ENCODE results near the gene HOXA4. TPM values are rescaled to one million over a fixed set of nuclear protein-coding genes. Genes with fewer than 3 reads are reported as not detected.
A peak's percentile ranks its signal among the peaks of the same experiment; 100 is the strongest.

Gene HOXA4
- total RNA-seq, 1 donor from 2014 or later = 0.30 TPM

- no peak for TF ChIP-seq CTCF (IDR thresholded peaks at IDR 0.05)
- Mint-ChIP-seq H3K36me3 (ENCODE audit: low read depth) (peaks cover 8% of the 10 kb centered on the region), H3K9me3 (ENCODE audit: low read depth) (no peaks in the 10 kb centered on the region), H3K27ac (ENCODE audit: unreplicated experiment) (peak overlapping the region; percentile 65), H3K4me1 (ENCODE audit: low read depth) (peaks cover 32% of the 10 kb centered on the region), H3K4me3 (ENCODE audit: unreplicated experiment) (peak overlapping the region; percentile 73), H3K27me3 (ENCODE audit: low read depth) (peaks cover 63% of the 10 kb centered on the region)
- DNase-seq (ENCODE audit: low spot score) = no peak
Measured at GRCh38 chr7:27111042-27111750, 19.4 kb downstream of the HOXA4 start.

- peaks cover 8% of the 10 kb centered on the region for H3K36me3 Mint-ChIP-seq (ENCODE audit: low read depth)
- peak overlapping the region; percentile 65 for H3K27ac Mint-ChIP-seq (ENCODE audit: unreplicated experiment)
- peak overlapping the region; percentile 73 for H3K4me3 Mint-ChIP-seq (ENCODE audit: unreplicated experiment)
- no peak for TF ChIP-seq CTCF (IDR thresholded peaks at IDR 0.05)
- no peaks in the 10 kb centered on the region for H3K9me3 Mint-ChIP-seq (ENCODE audit: low read depth)
- H3K27me3 Mint-ChIP-seq (ENCODE audit: low read depth) = peaks cover 56% of the 10 kb centered on the region
- no peak for DNase-seq (ENCODE audit: low spot score)
- peaks cover 40% of the 10 kb centered on the region for H3K4me1 Mint-ChIP-seq (ENCODE audit: low read depth)
Measured at GRCh38 chr7:27110186-27111031, 20.1 kb downstream of the HOXA4 start.

GRCh38 chr7:27109466-27110185 lies 20.9 kb downstream of the HOXA4 start:
- no peaks in the 10 kb centered on the region for H3K9me3 Mint-ChIP-seq (ENCODE audit: low read depth)
- no peak for TF ChIP-seq CTCF (IDR thresholded peaks at IDR 0.05)
- peaks cover 8% of the 10 kb centered on the region for H3K36me3 Mint-ChIP-seq (ENCODE audit: low read depth)
- peak overlapping the region; percentile 57 for H3K27ac Mint-ChIP-seq (ENCODE audit: unreplicated experiment)
- peaks cover 48% of the 10 kb centered on the region for H3K4me1 Mint-ChIP-seq (ENCODE audit: low read depth)
- H3K4me3 Mint-ChIP-seq (ENCODE audit: unreplicated experiment) = peak overlapping the region; percentile 65
- peaks cover 49% of the 10 kb centered on the region for H3K27me3 Mint-ChIP-seq (ENCODE audit: low read depth)
- DNase-seq (ENCODE audit: low spot score) = no peak

- no peak for DNase-seq (ENCODE audit: low spot score)
- TF ChIP-seq CTCF (IDR thresholded peaks at IDR 0.05) = no peak
- Mint-ChIP-seq H3K9me3 (ENCODE audit: low read depth) (no peaks in the 10 kb centered on the region), H3K36me3 (ENCODE audit: low read depth) (peaks cover 8% of the 10 kb centered on the region), H3K27ac (ENCODE audit: unreplicated experiment) (peak overlapping the region; percentile 88), H3K27me3 (ENCODE audit: low read depth) (peaks cover 50% of the 10 kb centered on the region), H3K4me1 (ENCODE audit: low read depth) (peaks cover 58% of the 10 kb centered on the region), H3K4me3 (ENCODE audit: unreplicated experiment) (peak overlapping the region; percentile 75)
Measured at GRCh38 chr7:27108390-27109127, 22.0 kb downstream of the HOXA4 start.

All from chondrocyte (in vitro differentiated cells).